GM18907 (cell line): ENCODE results near the gene MATN3.
"Not testable (repeated sequence)": the region's sequence is repeated elsewhere in the genome, so short reads cannot be mapped to it uniquely, and the experiment has no call there.

Experiments used
- ATAC-seq: cut with Tn5 transposase; IDR thresholded peaks from one replicate; pipeline ENCODE4 v1.9.1; 2021; ENCODE audit warnings: mild to moderate bottlenecking, moderate library complexity; ENCODE audit not compliant: unreplicated experiment

Gene MATN3, protein sequence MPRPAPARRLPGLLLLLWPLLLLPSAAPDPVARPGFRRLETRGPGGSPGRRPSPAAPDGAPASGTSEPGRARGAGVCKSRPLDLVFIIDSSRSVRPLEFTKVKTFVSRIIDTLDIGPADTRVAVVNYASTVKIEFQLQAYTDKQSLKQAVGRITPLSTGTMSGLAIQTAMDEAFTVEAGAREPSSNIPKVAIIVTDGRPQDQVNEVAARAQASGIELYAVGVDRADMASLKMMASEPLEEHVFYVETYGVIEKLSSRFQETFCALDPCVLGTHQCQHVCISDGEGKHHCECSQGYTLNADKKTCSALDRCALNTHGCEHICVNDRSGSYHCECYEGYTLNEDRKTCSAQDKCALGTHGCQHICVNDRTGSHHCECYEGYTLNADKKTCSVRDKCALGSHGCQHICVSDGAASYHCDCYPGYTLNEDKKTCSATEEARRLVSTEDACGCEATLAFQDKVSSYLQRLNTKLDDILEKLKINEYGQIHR

DNA sequence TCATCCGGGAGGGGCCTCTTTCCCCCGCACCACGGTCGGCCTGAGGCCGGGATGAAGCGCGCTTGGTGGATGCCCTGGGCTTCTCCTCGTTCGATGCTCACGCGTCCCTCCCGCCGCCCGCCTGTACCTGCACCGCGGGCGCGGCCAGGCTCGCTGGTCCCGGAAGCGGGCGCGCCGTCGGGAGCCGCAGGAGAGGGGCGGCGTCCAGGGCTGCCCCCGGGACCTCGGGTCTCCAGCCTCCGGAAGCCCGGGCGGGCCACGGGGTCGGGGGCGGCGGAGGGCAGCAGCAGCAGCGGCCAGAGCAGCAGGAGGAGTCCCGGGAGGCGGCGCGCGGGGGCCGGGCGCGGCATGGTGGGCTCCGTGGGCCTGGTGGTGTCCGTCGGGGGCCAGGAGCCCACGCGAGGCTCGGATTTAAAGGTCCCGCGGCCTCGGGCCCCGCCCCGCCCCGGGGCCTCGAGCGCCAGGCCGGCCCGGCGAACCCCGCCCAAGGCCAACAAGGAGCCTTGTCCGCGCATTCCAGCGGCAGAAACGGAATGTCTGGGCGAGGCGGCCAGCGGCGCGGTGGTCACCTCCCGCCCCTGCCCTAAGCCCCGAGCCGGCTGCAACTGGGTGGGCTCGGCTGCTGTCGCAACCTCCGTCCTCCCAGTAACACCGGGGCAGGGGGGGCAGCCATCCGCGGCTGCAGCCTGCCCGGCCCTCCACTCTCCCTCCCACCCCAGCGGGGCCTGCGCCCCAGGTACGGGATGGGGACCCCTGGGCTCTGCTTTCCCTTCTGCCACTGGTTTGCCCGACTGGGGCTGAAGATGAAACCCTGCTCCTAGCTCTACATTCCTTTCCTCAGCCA is at the start of gene MATN3:
MATN3 (minus strand) TSS at position 387 of the 844 bp plus-strand sequence; CDS start at position 350, 37 bp downstream.
- ATAC-seq: no peak

DNA sequence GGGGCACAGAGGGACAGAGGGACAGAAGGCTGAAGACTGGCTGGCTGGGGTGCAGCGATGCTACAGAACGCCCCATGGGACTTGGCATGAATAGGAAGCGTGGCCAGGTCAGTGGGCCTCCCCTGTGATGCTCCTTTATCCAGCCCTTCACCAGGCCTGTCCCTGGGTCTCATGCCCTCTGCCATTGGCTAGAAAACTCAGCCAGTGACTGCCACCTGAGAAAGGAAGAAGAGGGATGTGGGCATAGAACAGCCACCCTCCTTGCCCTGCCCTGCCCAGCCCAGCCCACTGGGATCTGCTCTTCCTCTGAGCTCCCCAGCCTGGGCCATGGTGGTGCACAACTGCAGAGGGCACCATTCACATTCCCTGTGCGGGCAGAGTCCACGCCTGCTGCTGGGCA is 49.5 kb upstream of the MATN3 start:
- no peak for ATAC-seq

GRCh38 chr2:20061476-20061875 is 49.0 kb upstream of the MATN3 start:
- no peak for ATAC-seq

GRCh38 chr2:20060106-20060505 is 47.6 kb upstream of the MATN3 start:
- no peak for ATAC-seq

DNA sequence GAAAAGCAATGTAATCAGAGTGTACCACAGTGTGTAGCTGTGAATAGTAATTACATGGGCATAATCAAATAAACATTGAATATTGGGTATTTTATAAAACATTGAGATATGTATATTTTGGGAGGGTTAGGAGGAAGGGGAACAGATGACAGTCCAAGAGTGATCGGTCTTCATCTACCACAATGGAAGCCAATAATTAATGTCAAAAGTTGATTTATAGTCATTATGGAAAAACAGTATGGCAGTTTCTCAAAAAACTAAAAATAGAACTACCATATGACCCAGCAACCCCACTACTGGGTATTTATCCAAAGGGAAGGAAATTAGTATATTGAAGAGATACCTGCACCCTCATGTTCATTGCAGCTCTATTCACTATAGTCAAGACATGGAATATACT is 44.8 kb upstream of the MATN3 start:
- ATAC-seq: no peak

GRCh38 chr2:20054931-20055330 is 42.5 kb upstream of the MATN3 start:
- ATAC-seq: no peak

GRCh38 chr2:20054119-20054518 is 41.7 kb upstream of the MATN3 start:
- no peak for ATAC-seq

DNA sequence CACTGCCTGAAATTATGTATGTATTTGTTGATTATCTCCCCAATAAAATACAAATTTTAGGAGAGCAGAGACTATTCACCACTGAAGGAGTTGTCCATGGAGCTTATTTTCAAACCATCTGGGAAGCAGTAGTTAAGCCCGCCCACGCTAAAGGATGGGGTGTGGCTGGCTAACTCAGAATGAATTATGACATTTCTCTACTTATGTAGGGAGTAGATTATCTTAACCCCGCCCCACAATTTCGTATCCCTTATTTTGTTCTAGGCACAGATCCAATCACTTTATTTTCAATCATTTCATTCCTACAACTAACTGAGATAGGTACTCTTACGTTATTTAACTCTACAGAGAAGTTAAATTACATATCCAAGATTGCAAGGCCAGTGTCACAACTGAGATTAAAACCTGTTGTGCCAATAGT is 40.4 kb upstream of the MATN3 start:
- ATAC-seq: no peak

DNA sequence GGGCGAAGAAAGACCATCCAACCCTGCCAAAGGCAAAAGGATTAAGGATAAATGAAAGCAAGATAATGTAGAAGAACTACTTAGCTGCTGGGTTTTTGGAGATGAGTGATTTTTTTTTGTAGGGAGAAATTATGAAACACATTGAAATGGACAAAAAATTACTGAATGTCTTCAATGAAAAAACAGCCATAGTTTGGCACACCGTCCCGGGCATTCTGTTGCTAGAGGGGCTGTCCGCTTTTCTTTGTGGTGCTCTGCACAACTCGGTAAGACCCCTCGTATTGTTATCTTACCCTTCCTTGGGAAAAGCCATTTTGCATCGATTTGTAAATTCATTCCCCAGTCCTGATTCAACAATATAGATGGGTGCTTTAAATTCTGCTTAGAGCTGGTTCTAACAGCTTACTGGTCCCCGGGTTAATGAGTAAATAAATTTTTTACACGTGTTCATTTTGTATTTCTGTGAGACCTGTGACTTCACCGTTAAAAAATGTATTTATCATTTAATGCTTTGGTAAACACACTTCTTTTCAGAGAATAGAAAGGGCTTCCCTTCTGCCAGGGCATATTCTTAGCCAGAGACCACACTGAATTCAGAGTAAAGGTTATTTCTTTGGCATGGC is 39.9 kb upstream of the MATN3 start:
- no peak for ATAC-seq

- ATAC-seq: peak; percentile 98
Measured at GRCh38 chr2:20051532-20052228, 39.2 kb upstream of the MATN3 start, which contains the start of gene LAPTM4A. TSS of gene LAPTM4A (minus strand) at chr2:20051628. CDS start at chr2:20051520, 108 bp downstream.

DNA sequence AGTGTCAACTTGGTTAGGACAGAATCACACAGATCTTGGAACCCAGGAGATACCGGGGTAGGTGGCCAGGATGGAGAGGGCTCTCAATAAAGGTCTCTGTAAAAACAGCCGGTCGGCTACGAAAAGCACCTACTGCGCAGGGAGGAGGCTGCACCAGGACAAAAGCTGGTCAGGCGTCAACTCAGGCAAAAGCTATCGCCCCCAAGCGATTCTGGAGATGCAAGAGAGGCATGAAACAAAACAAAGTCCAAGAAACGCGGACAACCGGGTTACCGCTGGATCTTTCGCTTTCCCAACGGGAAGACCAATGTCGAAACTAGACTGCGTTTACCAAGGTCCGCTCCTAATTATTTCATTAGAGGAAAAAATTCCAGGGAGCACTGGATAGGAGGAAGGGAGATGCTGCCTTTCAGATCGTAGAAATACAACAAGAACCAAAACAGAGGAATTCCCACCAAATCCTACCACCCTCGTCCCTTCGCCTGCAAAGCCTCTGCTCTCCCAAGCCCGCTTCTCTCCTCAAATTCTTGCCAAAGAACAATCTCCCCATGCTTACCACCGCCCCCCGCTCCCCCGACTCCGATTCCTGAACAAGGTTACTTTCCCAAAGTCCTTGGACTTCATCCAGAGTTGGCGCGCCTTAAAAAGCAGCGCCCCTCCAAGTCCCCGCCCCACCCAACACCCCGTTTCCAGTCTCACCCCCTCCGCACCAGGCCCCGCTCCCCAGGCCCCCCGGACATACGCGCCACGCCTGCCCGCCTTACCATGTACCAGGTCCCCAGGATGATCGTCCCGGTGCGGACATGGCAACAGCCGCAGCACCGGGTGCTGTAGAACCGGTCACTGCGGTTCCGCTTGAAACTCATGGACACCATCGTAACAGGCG is 38.4 kb upstream of the MATN3 start:
- peak; percentile 29 for ATAC-seq

DNA sequence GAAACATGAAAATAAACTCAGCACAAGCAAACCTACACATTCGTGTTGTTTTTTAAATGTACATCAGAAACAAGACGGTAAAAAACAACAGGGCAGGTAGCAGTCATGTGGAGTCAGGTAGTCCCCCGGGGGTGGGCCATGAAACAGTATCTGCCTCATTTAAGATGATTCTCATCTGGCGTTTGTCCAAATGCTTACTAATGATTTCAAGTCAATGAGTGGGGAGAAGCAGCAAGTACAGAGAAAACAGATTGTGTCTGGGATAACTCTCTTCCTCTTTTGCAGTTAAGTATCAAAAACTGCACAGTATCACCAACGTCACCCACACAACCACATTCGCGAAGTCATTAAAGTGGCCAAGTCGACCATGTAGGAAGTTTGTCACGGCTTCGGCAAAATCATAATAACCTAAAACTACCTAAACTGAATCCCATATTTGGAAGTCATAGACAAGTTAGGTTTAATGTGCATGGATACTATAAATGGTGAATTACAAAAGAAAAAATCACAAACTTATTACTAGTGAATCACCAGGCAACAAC is 37.7 kb upstream of the MATN3 start:
- ATAC-seq: peak; percentile 31

DNA sequence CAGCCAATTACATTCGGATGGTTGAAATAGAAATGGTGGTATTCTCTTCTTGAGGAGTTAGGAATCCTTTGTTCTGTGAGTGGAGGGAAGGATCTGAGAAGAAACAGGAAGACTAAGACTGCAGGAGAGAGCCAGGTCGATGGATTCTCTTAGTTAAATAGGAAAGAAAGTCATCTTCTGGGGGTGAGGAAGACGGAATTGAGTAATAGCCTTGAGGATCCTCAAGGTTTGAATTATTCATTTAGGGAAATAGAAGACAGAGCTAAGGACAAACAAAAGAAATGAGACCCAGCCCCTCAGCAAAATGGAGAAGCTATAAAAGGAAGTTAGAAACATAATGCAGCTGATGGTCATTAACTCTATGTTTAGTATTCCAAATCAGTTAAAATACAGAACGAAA is 37.2 kb upstream of the MATN3 start:
- no peak for ATAC-seq

DNA sequence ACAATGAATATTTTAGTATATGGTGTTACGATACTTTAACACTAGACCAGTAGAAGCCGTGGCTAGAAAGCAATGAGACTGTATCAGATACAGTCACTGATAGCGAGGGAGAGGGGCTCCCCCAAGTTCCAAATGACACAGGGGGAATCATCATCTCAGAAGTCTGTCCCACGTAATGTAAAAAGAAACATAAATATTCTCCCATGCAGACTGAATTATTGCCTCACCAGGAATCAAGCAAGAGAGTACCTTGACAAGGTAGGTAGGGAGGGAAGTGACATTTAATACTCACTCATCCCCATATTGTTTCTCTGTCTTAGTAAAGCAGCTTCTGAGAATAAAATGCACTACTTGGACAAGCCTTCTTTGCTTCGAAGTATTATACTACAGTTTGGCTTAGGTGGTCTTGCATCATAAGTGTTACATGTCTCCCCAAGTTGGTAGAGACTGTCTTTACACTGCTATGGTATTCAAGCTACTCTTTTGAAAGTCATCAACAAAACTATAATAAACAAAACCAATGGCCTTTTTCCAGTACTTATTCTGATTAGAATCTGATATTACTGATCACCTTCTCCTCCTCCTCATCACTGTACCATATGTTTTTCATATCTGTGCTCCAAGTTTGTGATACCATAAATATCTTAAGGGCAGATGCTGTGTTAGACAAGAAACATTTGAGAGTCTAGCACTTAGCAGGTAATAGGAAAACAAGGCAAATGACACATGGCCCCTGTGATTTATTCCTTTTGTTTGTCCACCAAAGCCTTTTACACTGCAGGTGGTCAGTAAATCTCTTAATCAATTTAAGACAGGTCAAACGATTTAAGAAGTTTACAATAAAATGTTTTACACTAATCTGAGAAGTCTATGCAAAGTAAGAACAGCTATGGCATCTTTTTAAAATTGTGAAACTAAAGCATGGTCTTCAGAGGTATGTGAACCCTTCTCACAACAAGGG is 36.3 kb upstream of the MATN3 start:
- no peak for ATAC-seq

GRCh38 chr2:20045712-20046292 is 33.3 kb upstream of the MATN3 start:
- not testable (repeated sequence) for ATAC-seq

GRCh38 chr2:20044778-20045177 is 32.3 kb upstream of the MATN3 start:
- no peak for ATAC-seq

- no peak for ATAC-seq
Measured at GRCh38 chr2:20042531-20042930, 30.1 kb upstream of the MATN3 start.
